GM21526 (cell line): Measurements from ENCODE around the gene BOLA1.
"Not testable (repeated sequence)": the region's sequence is repeated elsewhere in the genome, so short reads cannot be mapped to it uniquely, and the experiment has no call there.

Experiments
- ATAC-seq: cut with Tn5 transposase; IDR thresholded peaks from one replicate; pipeline ENCODE4 v1.9.1; 2021; ENCODE audit warnings: moderate library complexity; ENCODE audit not compliant: unreplicated experiment, low FRiP score

The BOLA1 gene

DNA sequence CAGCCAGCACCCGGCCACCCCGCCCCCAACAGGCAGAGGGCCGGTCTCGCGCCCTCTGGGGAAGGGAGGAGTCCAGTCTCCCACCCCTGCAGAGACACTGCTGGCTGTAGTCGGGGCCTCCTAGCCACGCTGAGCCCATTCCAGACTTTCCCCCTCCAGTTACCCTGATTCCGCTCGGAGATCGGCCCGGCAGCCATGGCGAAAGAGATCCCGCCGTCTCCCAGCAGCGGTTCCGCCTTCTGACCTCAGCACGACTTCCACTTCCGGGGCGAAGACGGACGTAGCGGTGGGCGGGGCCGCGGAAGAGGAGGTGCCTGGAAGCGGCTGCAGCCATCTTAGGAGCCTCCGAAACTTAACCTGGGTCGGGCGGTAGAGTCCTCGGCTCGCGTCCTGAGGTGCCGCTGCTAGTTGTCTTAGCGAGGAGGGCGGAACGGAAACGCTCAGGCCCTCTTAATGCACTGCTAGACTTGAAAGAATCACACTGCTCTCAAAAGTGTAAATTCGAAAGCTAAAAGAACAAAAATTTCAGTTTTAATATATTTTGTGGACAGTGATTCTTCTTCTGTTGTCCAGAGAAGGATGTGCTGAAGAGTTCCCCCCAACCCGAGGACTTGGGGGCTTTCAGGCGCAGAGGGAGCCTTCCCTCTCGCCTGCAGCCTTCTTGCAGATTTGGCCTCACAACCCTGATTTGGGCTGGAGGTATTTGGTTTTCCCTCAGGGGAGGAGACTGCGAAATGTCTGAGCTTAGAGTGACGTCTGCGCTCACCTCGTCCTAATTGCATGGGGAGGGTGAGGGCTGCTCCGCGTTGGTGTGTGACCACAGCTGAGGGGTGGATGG, 28.4 kb downstream of the BOLA1 start, which contains the start of gene SF3B4:
Gene SF3B4 (minus strand): TSS at position 241 of the 838 bp plus-strand sequence. CDS start 44 bp downstream, at position 197.
- ATAC-seq, result peak; percentile 76

DNA sequence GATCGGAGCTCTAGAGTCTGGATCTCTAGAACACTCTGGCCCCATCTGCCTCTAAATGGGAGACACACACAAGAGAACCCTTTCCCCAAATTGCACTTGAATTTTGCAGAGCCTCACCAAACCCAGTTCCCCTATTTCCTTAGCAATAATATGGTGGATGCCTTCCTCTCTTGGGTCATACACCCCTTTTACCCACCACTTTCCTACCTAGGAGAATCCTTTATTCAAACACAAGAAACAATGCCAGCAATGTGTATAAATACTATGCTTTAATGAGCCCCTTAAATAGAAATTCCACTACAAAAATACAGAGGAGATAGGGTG, 29.0 kb downstream of the BOLA1 start:
- ATAC-seq, result no peak

DNA sequence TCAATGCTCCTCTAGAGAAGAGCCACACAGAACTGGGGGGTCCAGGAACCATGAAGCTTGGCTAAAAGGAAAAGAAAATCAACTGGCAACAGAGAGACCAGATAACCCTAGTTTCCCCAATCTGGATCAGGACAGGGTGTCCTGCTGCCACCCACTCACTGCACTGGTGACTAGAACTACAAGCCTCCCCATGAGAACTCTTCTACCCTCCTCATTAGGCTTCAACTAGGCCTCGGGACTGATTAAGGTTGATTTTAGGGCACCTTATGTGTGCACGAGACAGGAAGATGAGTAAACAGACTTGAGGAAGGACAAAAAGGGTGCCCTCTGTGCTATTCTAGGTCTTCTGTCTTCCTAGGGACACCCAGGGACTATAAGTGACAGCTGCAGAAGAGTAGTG, 30.5 kb downstream of the BOLA1 start:
- ATAC-seq, result no peak

DNA sequence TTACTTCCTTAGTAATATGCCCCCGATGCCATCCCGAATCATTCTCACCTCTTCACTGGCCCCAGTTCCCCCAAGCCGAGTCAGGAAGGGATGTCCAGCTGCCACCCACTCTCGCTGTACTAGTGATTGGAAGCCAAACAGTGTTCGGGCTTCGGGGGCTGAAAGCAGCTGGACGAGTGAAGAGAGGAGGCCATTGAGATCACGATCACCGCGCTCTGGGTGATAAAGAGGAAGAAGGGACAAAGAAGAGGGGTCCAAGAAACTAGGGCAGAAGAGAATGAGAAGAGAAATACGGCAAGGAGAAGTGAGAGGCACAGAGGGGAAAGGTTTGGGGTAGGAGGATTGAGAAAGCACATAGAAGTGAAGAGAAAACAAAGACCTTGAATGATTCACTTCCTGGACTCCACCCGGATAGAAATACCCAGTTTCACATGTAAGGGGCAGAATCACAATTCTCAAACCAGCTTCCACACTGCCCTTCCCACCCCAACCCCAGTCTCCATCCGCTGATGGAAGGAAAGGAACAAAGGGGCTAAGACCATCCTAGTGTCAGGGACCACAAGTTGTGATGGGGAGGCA, 31.9 kb downstream of the BOLA1 start:
- no peak for ATAC-seq

DNA sequence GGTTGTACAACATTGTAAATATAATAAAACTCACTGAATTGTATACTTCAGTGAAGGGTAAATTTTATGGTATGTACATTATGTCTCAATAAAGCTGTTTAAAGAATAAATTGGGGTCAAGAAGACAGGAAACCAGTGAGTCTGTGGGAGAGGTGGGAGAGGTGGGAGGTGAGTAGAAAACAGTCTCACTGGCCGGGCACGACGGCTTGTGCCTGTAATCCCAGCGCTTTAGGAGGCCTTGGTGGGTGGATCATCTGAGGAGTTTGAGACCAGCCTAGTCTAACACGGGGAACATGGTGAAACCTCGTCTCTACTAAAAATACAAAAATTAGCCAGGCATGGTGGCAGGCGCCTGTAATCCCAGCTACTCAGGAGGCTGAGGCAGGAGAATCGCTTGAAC, 33.1 kb downstream of the BOLA1 start:
- ATAC-seq, result no peak

DNA sequence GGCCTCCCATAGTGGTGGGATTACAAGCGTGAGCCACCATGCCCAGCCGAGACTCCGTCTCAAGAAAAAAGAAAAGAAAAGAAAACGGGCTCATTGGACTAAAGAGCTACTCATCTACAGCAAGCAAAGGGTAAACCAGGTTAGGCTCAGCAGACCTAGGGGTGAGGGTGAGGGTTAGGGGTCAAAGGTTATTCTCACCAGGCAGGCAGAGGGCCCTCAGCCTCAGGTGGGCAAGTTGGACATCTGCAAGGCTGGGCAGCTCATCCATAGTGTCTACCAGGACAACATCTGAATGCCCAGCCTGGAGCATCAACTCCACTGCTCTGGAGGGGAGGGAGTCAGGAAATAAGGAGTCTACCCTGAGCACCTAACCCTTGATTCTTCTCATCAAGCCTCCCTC, 33.8 kb downstream of the BOLA1 start:
- no peak for ATAC-seq

DNA sequence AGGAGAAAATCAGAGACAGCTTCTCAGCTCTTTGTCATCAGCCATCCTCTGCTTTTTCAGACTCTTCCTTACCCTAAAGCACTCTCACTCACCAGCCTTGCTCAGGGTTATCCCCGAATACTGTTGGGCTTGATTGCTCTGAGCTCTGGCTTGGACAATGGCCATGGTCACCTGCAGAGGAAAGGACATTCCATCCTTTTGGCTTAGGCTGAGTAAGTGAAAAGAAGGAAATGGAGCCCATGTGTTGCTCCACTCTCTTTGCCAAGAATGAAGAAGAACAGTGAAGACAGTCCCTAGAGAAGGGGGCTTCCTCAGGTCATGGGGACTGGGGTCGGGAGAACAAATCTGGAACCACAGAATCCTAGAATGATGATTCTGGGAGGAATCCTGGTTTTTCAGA, 35.0 kb downstream of the BOLA1 start:
- ATAC-seq, result no peak

DNA sequence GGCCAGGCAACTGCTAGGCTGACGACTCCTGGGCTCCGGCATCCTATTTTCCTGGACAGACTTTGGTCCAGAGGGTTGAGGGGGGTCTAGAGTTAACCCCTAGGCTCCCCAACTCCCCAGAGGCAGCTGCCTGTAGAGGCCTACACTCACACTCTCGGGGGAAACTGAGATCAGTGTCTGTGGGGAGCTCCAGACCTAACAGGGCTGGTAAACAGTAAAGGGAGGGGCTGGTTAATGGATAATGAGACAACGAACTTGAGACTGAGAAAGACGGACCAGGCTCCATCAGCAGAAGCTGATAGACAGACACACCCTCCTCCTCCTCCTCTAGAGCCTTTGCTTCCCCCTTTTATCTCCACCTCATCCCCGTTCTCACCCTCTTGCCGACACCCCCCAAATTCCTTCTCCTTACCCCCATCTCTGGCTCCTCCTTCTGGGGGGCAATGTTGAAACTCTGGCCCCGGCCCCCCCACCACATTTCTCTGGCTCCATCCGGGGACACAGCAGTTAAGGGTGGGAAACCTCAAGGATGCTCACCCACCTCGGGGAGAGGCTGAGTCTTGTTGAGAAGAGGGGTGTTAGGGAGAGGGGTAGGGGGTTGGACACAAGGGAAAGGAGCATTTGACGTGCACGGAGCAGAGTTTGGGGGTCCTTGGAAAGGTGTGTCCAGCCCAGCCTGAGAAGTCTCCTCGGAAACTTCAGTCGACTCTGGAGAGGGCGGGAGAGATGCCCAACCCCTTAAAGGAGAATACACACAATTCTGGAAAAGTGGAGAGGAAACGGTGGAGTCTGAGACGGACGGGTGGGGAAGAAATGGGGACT, 37.0 kb downstream of the BOLA1 start, which contains the start of gene MTMR11:
Gene MTMR11 (minus strand): TSS at position 710 of the 822 bp plus-strand sequence. CDS start 232 bp downstream, at position 478.
- no peak for ATAC-seq

DNA sequence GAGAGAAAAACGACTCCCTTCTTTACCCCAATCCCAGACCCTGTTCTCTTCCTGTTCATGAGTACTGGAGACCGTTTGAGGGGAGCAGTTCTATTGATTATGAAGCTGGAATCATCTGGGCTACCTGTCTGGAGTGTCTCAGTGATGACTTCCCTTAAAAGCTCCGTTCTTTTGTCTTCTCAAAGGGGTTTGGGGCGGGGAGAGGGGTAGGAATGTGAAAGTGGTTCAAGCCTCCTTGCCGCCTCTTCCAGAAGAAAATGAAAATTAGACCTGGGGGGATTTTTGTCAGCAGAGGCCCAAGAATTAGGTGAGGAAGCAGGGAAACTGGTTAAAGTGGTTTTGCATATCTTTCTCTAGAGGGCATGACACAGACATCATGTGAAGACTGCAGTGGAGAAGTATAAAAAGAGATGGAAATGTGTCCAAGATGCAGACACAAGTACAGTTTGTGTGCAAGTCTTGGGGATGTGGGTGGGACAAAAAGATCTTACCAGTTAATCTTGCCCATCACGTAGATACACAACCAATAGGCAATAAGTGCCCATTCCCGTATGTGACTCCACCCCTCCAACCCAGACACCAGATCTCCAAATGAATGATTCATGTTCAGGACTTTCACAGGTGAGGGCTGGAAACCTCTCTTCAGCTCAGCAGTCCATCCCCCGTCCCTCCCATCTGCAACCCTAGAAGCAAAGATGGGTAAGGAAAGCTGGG, 37.8 kb downstream of the BOLA1 start:
- ATAC-seq, result no peak

DNA sequence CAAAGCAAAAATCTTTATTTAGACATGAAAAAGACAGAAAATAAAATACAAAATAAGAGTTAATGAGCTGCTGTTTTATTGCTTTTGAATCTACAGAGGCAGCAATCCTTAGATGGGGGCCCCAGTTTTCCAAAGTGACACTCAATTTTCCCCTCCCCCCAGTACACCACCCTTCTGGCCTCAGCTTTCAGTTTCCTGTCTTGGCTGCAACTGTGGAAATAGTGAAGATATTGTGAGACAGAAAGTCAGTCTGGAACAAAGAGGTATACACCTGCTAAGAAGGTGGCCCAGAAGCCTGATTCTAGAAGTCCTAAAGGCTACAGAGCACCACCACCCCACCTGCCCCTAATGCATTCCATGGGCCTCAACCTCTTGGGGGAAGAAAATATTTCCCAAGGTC, 38.4 kb downstream of the BOLA1 start:
- ATAC-seq, result no peak

DNA sequence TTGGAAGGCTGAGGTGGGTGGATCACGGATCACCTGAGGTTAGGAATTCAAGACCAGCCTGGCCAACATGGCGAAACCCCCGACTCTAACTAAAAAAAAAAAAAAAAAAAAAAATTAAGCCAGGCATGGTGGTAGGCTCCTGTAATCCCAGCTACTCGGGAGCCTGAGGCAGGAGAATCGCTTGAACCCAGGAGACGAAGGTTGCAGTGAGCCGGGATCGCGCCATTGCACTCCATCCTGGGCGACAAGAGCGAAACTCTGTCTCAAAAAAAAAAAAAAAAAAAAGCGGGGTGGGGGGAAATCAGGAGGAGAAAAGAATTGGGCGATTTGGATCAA, 39.3 kb downstream of the BOLA1 start:
- ATAC-seq, result not testable (repeated sequence)

DNA sequence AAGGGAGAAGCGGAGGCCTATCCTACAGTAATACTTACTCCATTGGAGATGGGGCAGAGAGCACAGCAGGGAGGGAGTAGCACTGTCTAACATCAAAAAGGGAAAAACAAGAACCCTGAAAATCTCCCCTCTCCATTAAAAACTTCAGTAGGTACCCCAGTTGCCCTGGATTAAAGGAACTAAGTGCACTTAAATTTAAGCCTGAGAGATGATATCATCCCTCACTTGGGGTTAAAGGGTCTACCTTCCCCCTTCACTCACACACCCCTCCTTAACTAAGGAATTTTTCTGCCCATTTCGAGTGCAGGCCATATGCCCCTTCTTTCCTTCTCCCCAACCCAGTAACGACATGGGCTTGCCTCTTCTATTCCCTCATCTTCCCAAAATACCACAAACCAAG, 41.1 kb downstream of the BOLA1 start:
- ATAC-seq, result no peak

DNA sequence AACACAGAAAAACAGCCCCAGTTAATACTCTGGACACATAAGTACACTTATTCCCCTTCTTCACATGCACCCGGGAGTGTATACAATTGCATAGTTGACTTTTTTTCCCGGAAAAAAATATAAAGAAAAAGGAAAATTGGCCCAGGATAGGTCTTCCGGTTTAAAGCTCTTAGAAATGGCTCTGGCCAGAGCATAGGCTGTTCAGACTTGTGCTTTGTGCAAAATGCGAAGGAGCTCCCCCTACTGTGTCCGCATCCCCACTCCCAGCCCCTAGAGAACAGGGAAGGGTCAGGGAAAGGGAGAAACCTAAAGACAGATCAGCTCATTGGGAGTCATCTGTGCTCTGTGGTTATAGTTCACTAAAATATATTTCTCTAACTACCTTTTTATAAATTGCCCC, 42.8 kb downstream of the BOLA1 start:
- no peak for ATAC-seq

DNA sequence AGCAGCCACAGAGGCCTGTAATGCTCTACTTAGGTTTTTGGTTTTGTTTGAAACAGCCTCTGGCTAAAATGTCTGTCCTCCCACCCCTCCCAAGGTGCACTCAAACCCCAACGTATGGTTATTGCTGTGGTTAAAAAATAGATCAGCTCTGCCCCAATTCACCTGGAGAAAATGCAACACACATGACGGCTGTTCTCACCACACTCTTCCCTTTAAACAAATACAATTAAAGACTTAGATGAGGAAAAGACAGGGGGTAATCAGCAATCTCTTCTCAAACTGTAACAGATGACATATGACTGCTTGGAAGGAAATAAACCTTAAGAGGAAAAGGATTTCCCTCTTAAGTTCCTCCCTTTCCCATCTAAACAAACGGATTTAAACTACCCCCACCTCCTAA, 43.5 kb downstream of the BOLA1 start:
- no peak for ATAC-seq

DNA sequence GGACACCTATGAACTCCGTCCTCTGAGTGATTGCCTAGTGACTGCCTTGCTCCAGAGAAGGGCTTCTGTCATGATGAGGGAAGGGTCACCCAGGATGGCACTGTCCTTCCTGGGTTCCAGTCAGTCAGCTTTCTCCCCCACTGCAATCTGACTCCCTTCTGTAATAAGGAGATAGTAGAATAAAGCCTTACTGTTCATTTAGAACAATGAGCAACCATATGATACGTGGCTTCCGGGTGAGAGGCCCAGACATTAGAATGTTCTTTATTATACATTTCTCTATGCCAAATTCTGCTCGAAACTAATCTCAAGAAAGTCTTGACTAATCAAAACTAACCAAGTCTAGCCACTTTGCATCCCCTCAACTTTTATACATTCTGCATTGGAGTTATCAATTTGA, 45.8 kb downstream of the BOLA1 start:
- no peak for ATAC-seq

DNA sequence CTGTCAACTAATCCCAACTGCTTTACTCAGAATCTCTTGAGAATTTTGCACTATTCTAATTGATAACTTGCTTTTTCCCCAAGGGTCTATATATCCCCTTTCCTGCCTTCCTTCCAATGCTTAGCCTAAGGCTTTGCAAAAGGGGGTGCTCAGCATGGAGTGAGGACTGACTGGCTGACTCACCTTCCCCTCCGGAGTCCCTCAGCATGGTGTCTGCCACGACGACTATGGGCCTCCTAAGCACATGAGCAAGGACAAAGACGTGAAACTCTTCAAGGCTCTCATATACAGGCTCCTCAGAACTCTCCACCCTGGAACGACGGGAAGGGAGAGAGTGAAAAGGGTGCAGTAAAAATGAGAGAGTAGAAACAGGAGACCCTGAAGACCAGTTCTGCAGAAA, 50.5 kb downstream of the BOLA1 start:
- no peak for ATAC-seq
